HepG2 (cell line): ENCODE measurements around the gene VAPB. TPM values are rescaled to one million over a fixed set of nuclear protein-coding genes. Genes with fewer than 3 reads are reported as not detected.

Experiments used
- ATAC-seq: fragments of 200-7000 bp; cut with Tn5 transposase; 3 replicates; pipeline ENCODE4 v1.9.1; 2020; ENCODE audit warnings: mild to moderate bottlenecking, moderate library complexity
- BruUV-seq: library from RNA; stranded (reverse); fragments of 400-500 nt; replicated peaks from 2 replicates; lab custom pipeline; 2021; lab: Mats Ljungman, UMichigan
- CTCF ChIA-PET: fragments of 300-600 bp; formaldehyde crosslinking; extraction: SDS; loops from one replicate; lab custom pipeline; 2021; ENCODE audit warnings: low total read pairs, inconsistent platforms, low intra/inter-chr PET ratio; lab: Yijun Ruan, JAX
- POLR2A ChIA-PET: fragments of 350-600 bp; sonication (Branson Sonifier 250); formaldehyde crosslinking; loops from one replicate; lab custom pipeline; 2020; ENCODE audit warnings: antibody characterized with exemption, inconsistent platforms; lab: Yijun Ruan, JAX
- DNase-seq: peaks from one replicate; pipeline ENCODE4 v3.0.0-alpha.2; 2015; ENCODE audit warnings: low spot score
- FAIRE-seq: peaks from 3 replicates; lab custom pipeline; 2011; peaks lifted over from hg19 to GRCh38; lab: Jason Lieb, UNC
- H2AFZ ChIP-seq: one replicate; pipeline ENCODE4 v1.6.1; 2011; ENCODE audit warnings: low read length, inconsistent platforms
- H3K27ac ChIP-seq: fragments of 300-600 bp; 3 replicates; pipeline ENCODE4 v1.8.0; 2011; ENCODE audit warnings: mixed run types, mild to moderate bottlenecking, mixed read lengths, low read length, inconsistent platforms; ENCODE audit not compliant: insufficient read depth; ENCODE audit errors: extremely low read length
- H3K27me3 ChIP-seq, 2 experiments: fragments of 200-600 bp in 1 of 2; 2 replicates in 1 of 2; 3 replicates in 1 of 2; pipeline versions ENCODE4 v1.6.0 to v1.8.0; 2011; ENCODE audit warnings: low read length in 2 of 2, mild to moderate bottlenecking in 2 of 2, moderate library complexity in 2 of 2, inconsistent platforms in 1 of 2; ENCODE audit not compliant: insufficient read depth in 2 of 2, control insufficient read depth in 1 of 2
- H3K36me3 ChIP-seq, 2 experiments: fragments of 200-600 bp in 1 of 2; replicated peaks in 1 of 2; 2 replicates in 1 of 2; 3 replicates in 1 of 2; pipeline versions ENCODE4 v1.5.1 to v1.8.0; 2011; ENCODE audit warnings: low read length in 2 of 2, inconsistent platforms in 1 of 2; ENCODE audit not compliant: insufficient read depth in 2 of 2, control insufficient read depth in 1 of 2
- H3K4me1 ChIP-seq: 2 replicates; pipeline ENCODE4 v1.5.1; 2012; ENCODE audit warnings: low read length, inconsistent platforms; ENCODE audit not compliant: insufficient read depth
- H3K4me2 ChIP-seq: 2 replicates; pipeline ENCODE4 v1.6.0; 2011; ENCODE audit warnings: low read depth, low read length, inconsistent platforms
- H3K4me3 ChIP-seq, 3 experiments: fragments of 200-600 bp in 1 of 3; sonication (generic), shearing (Covaris generic) in 1 of 3; replicated peaks in 1 of 3; 2 replicates each; pipeline ENCODE4 v1.5.1; 2011 to 2016; ENCODE audit warnings: low read length in 3 of 3, inconsistent platforms in 2 of 3, low read depth in 2 of 3, mild to moderate bottlenecking in 2 of 3, control low read depth in 1 of 3, mixed read lengths in 1 of 3; ENCODE audit not compliant: insufficient read depth in 1 of 3
- H3K79me2 ChIP-seq: one replicate; pipeline ENCODE4 v1.6.1; 2011; ENCODE audit warnings: low read length, inconsistent platforms; ENCODE audit not compliant: insufficient read depth
- H3K9ac ChIP-seq: 2 replicates; pipeline ENCODE4 v1.6.0; 2011; ENCODE audit warnings: mild to moderate bottlenecking, low read depth, low read length, inconsistent platforms; ENCODE audit not compliant: insufficient read depth
- H3K9me3 ChIP-seq: 2 replicates; pipeline ENCODE4 v1.5.1; 2012; ENCODE audit warnings: mild to moderate bottlenecking, low read length
- H4K20me1 ChIP-seq: 2 replicates; pipeline ENCODE4 v1.6.0; 2011; ENCODE audit warnings: inconsistent platforms, mild to moderate bottlenecking, low read length, moderate library complexity; ENCODE audit not compliant: insufficient read depth
- BCL6 ChIP-seq: IDR thresholded peaks from 2 replicates; pipeline ENCODE4 v1.6.1; 2016; ENCODE audit warnings: missing genetic modification reagents, missing compliant biosample characterization
- HOXA5 ChIP-seq: sonication (generic); formaldehyde crosslinking; IDR thresholded peaks from 2 replicates; pipeline ENCODE4 v1.4.0; 2020; ENCODE audit warnings: missing genetic modification reagents
- KAT8 ChIP-seq: IDR thresholded peaks from 2 replicates; pipeline ENCODE4 v1.6.1; 2016; ENCODE audit warnings: missing genetic modification reagents, missing compliant biosample characterization
- NFE2L1 ChIP-seq: sonication (generic); formaldehyde crosslinking; IDR thresholded peaks from 2 replicates; pipeline ENCODE4 v1.4.0; 2020; ENCODE audit warnings: missing genetic modification reagents, mild to moderate bottlenecking, borderline replicate concordance
- NR2F6 ChIP-seq, 2 experiments: IDR thresholded peaks; 2 replicates each; pipeline ENCODE4 v1.6.1; 2016; ENCODE audit warnings: antibody characterized with exemption in 1 of 2, mild to moderate bottlenecking in 1 of 2
- TCF7 ChIP-seq: sonication (generic); IDR thresholded peaks from 2 replicates; pipeline ENCODE4 v1.6.1; 2016; ENCODE audit warnings: antibody characterized with exemption, low read depth
- ZKSCAN1 ChIP-seq: fragments of 150-350 bp; IDR thresholded peaks from 2 replicates; pipeline ENCODE4 v1.6.1; 2014; ENCODE audit warnings: low read length
- ZNF10 ChIP-seq: sonication (generic); formaldehyde crosslinking; IDR thresholded peaks from 2 replicates; pipeline ENCODE4 v1.4.0; 2020; ENCODE audit warnings: mild to moderate bottlenecking, low read depth, missing genetic modification reagents, borderline replicate concordance
- ZNF788 ChIP-seq: sonication (generic); formaldehyde crosslinking; IDR thresholded peaks from 2 replicates; pipeline ENCODE4 v1.5.0; 2020; ENCODE audit warnings: mild to moderate bottlenecking, missing genetic modification reagents, borderline replicate concordance
- WGBS: methylation state at CpG from one replicate; pipeline ENCODE4 v1.1.6; 2017; ENCODE audit warnings: low lambda C conversion rate; 5-methylcytosine and 5-hydroxymethylcytosine counted together
- in situ Hi-C: cut with HindIII; loops from 2 replicates; pipeline ENCODE4 v1.10.0; 2017; ENCODE audit warnings: low pct_unique_long_range_greater_than_20kb; ENCODE audit not compliant: extremely low pct_ligation_motif_present
- intact Hi-C: fragments of 100-400 bp; cut with micrococcal nuclease; formaldehyde crosslinking; loops from one replicate; pipeline ENCODE4 v1.10.0; 2022; ENCODE audit not compliant: unreplicated experiment
- polyA plus RNA-seq, 8 experiments: library from polyadenylated mRNA; depleted of rRNA in 3 of 8; stranded (reverse) in 7 of 8; unstranded in 1 of 8; fragments of >200 nt; fragmentation: Illumina TruSeq in 4 of 8; extraction: Trizol in 4 of 8; gene quantifications; 2 replicates each; pipeline versions ENCODE4 v1.2.1 to v1.2.3, GENCODE V29; 2011 to 2016; ENCODE audit warnings: low read depth in 4 of 8, missing spikeins in 1 of 8, mixed read lengths in 1 of 8; ENCODE audit not compliant: insufficient read depth in 1 of 8
- total RNA-seq, 5 experiments: library from RNA; depleted of rRNA; stranded (reverse); fragments of >200 nt; fragmentation: Illumina TruSeq; extraction: Trizol; gene quantifications; 2 replicates each; pipeline ENCODE4 v1.2.3, GENCODE V29; 2016; ENCODE audit warnings: low read depth in 1 of 5
- TF ChIP-seq, protein P1 (sequence below): sonication (generic); formaldehyde crosslinking; IDR thresholded peaks from 2 replicates; pipeline ENCODE4 v1.9.0; 2021; ENCODE audit warnings: mild to moderate bottlenecking, missing genetic modification reagents
- TF ChIP-seq, protein P2 (sequence below): sonication (generic); formaldehyde crosslinking; IDR thresholded peaks from 2 replicates; pipeline ENCODE4 v1.5.0; 2020; ENCODE audit warnings: mild to moderate bottlenecking, missing genetic modification reagents
- TF ChIP-seq, protein P3 (sequence below): IDR thresholded peaks from 2 replicates; pipeline ENCODE4 v1.6.1; 2016
- TF ChIP-seq, protein P4 (sequence below): sonication (generic); formaldehyde crosslinking; IDR thresholded peaks from 2 replicates; pipeline ENCODE4 v1.4.0; 2020; ENCODE audit warnings: mild to moderate bottlenecking, missing genetic modification reagents

The VAPB gene
- total and polyA plus RNA-seq, 2 of the 13 experiments (the other 11 are each of a cell fraction or from before 2014, with no cell fraction given): 18.6 to 48.5 TPM

DNA sequence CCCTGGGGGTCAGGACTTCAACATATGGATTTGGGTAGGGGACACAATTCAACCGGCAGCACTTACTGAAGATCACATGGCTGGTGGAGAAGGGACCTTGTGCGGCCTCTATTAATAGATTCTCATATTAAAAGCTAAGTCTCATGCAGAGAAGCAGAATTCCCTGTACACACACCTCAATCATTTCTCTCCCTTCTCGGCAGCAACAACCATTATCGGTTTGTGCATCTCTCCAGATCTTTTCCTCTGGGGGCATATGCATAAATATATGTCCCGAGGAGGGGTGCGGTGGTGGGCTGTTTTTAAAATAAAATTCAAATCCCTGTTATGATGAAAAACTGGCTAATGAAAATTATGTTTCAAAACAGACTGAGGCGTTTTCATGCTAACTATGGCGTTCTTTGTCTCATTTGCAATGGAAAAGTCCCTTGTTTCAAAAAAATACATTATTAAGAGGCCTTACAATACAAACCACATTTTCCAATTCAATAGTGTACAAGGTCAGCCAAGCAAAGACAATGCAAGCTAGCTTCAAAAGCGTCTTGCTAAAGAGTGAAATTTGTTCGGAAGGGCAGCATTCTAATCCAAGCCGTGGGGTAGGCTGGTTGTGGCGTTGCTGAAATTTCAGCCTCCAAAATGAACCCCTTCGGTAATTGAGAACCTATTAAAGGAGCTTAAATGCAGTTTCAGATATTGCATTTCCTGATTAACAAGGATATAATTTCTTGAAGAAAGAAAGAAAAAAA, 108.9 kb downstream of the VAPB start:
- ATAC-seq (no peak), FAIRE-seq (peak; percentile 12), DNase-seq (no peak)
- Histone ChIP-seq H3K9me3 (0 out of 2 replicates have a peak, but pooled peaks cover 8% of the 10 kb centered on the region), H3K4me1 (no peaks in the 10 kb centered on the region), H3K4me3 (no peak overlapping the region), H2AFZ (no peak overlapping the region), H3K4me2 (no peak overlapping the region), H3K9ac (no peak overlapping the region), H3K27ac (no peak overlapping the region), H3K27me3 (peaks cover 6 to 15% of the 10 kb centered on the region in 2 experiments; a peak in 3 of 5 replicates), H3K79me2 (no peaks in the 10 kb centered on the region), H4K20me1 (no peaks in the 10 kb centered on the region), H3K36me3 (no peaks in the 10 kb centered on the region)
- 55% methylated on average over 13 of the region's 13 CpGs for WGBS
- in situ Hi-C loops (no loop called here), intact Hi-C loops (no loop called here)
- POLR2A ChIA-PET: no interaction called here
- no TSS peak for BruUV-seq
- CTCF ChIA-PET: no interaction called here
- TF ChIP-seq NFE2L1 (CRISPR knock-in tag): no peak
- TF ChIP-seq, protein P1, sequence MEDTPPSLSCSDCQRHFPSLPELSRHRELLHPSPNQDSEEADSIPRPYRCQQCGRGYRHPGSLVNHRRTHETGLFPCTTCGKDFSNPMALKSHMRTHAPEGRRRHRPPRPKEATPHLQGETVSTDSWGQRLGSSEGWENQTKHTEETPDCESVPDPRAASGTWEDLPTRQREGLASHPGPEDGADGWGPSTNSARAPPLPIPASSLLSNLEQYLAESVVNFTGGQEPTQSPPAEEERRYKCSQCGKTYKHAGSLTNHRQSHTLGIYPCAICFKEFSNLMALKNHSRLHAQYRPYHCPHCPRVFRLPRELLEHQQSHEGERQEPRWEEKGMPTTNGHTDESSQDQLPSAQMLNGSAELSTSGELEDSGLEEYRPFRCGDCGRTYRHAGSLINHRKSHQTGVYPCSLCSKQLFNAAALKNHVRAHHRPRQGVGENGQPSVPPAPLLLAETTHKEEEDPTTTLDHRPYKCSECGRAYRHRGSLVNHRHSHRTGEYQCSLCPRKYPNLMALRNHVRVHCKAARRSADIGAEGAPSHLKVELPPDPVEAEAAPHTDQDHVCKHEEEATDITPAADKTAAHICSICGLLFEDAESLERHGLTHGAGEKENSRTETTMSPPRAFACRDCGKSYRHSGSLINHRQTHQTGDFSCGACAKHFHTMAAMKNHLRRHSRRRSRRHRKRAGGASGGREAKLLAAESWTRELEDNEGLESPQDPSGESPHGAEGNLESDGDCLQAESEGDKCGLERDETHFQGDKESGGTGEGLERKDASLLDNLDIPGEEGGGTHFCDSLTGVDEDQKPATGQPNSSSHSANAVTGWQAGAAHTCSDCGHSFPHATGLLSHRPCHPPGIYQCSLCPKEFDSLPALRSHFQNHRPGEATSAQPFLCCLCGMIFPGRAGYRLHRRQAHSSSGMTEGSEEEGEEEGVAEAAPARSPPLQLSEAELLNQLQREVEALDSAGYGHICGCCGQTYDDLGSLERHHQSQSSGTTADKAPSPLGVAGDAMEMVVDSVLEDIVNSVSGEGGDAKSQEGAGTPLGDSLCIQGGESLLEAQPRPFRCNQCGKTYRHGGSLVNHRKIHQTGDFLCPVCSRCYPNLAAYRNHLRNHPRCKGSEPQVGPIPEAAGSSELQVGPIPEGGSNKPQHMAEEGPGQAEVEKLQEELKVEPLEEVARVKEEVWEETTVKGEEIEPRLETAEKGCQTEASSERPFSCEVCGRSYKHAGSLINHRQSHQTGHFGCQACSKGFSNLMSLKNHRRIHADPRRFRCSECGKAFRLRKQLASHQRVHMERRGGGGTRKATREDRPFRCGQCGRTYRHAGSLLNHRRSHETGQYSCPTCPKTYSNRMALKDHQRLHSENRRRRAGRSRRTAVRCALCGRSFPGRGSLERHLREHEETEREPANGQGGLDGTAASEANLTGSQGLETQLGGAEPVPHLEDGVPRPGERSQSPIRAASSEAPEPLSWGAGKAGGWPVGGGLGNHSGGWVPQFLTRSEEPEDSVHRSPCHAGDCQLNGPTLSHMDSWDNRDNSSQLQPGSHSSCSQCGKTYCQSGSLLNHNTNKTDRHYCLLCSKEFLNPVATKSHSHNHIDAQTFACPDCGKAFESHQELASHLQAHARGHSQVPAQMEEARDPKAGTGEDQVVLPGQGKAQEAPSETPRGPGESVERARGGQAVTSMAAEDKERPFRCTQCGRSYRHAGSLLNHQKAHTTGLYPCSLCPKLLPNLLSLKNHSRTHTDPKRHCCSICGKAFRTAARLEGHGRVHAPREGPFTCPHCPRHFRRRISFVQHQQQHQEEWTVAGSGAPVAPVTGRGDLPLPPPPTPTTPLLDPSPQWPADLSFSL (CRISPR knock-in tag): no peak
- TF ChIP-seq BCL6 (CRISPR knock-in tag): no peak
- TF ChIP-seq, protein P2, sequence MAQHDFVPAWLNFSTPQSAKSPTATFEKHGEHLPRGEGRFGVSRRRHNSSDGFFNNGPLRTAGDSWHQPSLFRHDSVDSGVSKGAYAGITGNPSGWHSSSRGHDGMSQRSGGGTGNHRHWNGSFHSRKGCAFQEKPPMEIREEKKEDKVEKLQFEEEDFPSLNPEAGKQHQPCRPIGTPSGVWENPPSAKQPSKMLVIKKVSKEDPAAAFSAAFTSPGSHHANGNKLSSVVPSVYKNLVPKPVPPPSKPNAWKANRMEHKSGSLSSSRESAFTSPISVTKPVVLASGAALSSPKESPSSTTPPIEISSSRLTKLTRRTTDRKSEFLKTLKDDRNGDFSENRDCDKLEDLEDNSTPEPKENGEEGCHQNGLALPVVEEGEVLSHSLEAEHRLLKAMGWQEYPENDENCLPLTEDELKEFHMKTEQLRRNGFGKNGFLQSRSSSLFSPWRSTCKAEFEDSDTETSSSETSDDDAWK: no peak
- TF ChIP-seq TCF7: no peak
- TF ChIP-seq ZNF10: no peak
- TF ChIP-seq, protein P3, sequence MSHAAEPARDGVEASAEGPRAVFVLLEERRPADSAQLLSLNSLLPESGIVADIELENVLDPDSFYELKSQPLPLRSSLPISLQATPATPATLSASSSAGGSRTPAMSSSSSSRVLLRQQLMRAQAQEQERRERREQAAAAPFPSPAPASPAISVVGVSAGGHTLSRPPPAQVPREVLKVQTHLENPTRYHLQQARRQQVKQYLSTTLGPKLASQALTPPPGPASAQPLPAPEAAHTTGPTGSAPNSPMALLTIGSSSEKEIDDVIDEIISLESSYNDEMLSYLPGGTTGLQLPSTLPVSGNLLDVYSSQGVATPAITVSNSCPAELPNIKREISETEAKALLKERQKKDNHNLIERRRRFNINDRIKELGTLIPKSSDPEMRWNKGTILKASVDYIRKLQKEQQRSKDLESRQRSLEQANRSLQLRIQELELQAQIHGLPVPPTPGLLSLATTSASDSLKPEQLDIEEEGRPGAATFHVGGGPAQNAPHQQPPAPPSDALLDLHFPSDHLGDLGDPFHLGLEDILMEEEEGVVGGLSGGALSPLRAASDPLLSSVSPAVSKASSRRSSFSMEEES (CRISPR knock-in tag): no peak
- TF ChIP-seq ZKSCAN1: no peak
- no peak for TF ChIP-seq HOXA5
- TF ChIP-seq, protein P4, sequence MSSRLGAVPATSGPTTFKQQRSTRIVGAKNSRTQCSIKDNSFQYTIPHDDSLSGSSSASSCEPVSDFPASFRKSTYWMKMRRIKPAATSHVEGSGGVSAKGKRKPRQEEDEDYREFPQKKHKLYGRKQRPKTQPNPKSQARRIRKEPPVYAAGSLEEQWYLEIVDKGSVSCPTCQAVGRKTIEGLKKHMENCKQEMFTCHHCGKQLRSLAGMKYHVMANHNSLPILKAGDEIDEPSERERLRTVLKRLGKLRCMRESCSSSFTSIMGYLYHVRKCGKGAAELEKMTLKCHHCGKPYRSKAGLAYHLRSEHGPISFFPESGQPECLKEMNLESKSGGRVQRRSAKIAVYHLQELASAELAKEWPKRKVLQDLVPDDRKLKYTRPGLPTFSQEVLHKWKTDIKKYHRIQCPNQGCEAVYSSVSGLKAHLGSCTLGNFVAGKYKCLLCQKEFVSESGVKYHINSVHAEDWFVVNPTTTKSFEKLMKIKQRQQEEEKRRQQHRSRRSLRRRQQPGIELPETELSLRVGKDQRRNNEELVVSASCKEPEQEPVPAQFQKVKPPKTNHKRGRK (CRISPR knock-in tag): no peak
- no peak for TF ChIP-seq KAT8 (CRISPR knock-in tag)
- TF ChIP-seq ZNF788 (CRISPR knock-in tag): no peak
- TF ChIP-seq NR2F6 (IDR thresholded peaks at IDR 0.05): no peak
- no peak for TF ChIP-seq NR2F6 (CRISPR knock-in tag; IDR thresholded peaks at IDR 0.05)
